Suprapubic skin (tissue), 3 donors: ENCODE results near the gene WDR86.

Source experiments
- POLR2A ChIP-seq, 2 donors: fragments of 450-650 bp; IDR thresholded peaks; one replicate each; pipeline ENCODE4 v1.6.1; 2017; ENCODE audit warnings: antibody characterized with exemption in 2 of 2, mild to moderate bottlenecking in 2 of 2, moderate library complexity in 2 of 2
- TF ChIP-seq, protein P1 (sequence below), 2 donors: fragments of 200-600 bp in 1 of 2; fragments of 450-650 bp in 1 of 2; sonication (generic) in 1 of 2; IDR thresholded peaks; one replicate each; pipeline ENCODE4 v1.5.1; 2016 to 2019; ENCODE audit warnings: antibody characterized with exemption in 2 of 2, mild to moderate bottlenecking in 1 of 2, moderate library complexity in 1 of 2

DNA sequence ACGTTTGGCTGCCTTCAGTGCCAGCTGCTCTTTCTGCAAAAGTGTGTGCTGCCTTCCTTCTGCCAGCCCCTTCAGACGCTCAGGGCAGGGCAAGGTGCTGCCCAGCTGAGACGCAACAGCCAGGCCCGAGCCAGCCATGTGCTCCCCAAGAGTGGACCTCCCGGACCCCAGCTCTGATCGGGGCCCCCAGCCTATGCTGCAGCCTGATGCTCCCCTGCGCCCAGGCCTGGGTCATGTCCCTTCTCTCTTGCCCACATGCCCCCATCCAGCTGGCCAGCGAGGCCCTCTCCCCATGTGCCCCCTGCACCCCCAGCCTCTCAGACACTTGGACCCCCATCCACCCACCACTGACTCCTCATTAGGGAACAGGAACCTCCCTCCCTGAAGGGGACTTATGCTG, 17.8 kb downstream of the WDR86 start:
- TF ChIP-seq, protein P1, sequence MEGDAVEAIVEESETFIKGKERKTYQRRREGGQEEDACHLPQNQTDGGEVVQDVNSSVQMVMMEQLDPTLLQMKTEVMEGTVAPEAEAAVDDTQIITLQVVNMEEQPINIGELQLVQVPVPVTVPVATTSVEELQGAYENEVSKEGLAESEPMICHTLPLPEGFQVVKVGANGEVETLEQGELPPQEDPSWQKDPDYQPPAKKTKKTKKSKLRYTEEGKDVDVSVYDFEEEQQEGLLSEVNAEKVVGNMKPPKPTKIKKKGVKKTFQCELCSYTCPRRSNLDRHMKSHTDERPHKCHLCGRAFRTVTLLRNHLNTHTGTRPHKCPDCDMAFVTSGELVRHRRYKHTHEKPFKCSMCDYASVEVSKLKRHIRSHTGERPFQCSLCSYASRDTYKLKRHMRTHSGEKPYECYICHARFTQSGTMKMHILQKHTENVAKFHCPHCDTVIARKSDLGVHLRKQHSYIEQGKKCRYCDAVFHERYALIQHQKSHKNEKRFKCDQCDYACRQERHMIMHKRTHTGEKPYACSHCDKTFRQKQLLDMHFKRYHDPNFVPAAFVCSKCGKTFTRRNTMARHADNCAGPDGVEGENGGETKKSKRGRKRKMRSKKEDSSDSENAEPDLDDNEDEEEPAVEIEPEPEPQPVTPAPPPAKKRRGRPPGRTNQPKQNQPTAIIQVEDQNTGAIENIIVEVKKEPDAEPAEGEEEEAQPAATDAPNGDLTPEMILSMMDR (IDR thresholded peaks at IDR 0.05): no peak
- TF ChIP-seq POLR2A (IDR thresholded peaks at IDR 0.05): no peak
